NCI-H510A (cell line): ENCODE data around the gene CD7.
A peak's percentile ranks its signal among the peaks of the same experiment; 100 is the strongest.
"Not testable (repeated sequence)": the region's sequence is repeated elsewhere in the genome, so short reads cannot be mapped to it uniquely, and the experiment has no call there.

Source experiments
- DNase-seq: peaks from one replicate; lab custom pipeline; 2025; lab: John Stamatoyannopoulos, UW

CD7 gene

GRCh38 chr17:82317394-82318168 lies at the start of gene CD7:
CD7 (minus strand) TSS chr17:82317608; CDS start chr17:82317495, 113 bp downstream.
- no peak for DNase-seq

DNA sequence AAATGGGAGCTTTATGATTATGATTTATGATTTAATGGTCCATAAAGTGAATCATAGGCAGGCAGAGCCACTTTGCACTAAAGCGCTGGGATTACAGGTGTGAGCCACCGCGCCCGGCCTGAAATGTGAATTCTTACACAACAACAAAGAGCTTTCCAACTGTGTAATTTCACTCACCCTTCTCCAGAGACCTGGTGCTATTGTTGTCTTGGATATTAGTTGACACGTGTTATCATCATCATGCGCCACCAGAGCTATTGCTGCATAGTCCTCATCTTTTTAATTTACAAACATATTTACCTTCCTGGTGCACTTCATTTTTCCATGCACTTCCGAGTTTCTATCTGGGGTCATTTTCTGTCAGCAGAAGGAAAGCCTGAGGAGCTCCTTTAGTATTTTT lies 49.3 kb upstream of the CD7 start:
- DNase-seq = no peak

- DNase-seq = no peak
Measured at GRCh38 chr17:82365606-82366295, 48.3 kb upstream of the CD7 start.

- no peak for DNase-seq
Measured at GRCh38 chr17:82361885-82362633, 44.7 kb upstream of the CD7 start.

- not testable (repeated sequence) for DNase-seq
Measured at GRCh38 chr17:82359451-82360074, 42.2 kb upstream of the CD7 start.

- no peak for DNase-seq
Measured at GRCh38 chr17:82358465-82359350, 41.3 kb upstream of the CD7 start, which contains the start of gene TEX19. TEX19 (plus strand) TSS chr17:82359247; CDS start chr17:82362151, 2,904 bp downstream.

DNA sequence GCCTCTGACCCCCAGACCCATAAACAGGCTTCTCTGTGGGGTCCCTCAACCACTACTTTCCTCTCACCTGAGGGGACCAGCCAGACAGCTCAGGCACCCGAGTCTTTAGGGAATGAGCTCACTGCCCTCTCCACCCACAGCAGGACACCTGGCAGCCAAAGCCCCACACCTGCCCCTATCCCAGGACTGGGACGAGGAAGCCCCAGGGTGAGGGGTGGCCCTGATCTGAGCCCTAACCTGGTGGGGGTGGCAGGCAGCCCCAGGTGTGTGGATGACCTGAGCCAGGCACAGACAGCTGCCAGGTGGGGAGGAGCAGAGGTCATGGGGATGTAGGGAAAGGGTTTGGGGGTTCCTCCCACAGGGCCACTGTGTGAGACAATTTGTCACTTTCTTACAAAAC lies 40.0 kb upstream of the CD7 start:
- DNase-seq = no peak

- peak; percentile 67 for DNase-seq
Measured at GRCh38 chr17:82356845-82357355, 39.5 kb upstream of the CD7 start.

DNA sequence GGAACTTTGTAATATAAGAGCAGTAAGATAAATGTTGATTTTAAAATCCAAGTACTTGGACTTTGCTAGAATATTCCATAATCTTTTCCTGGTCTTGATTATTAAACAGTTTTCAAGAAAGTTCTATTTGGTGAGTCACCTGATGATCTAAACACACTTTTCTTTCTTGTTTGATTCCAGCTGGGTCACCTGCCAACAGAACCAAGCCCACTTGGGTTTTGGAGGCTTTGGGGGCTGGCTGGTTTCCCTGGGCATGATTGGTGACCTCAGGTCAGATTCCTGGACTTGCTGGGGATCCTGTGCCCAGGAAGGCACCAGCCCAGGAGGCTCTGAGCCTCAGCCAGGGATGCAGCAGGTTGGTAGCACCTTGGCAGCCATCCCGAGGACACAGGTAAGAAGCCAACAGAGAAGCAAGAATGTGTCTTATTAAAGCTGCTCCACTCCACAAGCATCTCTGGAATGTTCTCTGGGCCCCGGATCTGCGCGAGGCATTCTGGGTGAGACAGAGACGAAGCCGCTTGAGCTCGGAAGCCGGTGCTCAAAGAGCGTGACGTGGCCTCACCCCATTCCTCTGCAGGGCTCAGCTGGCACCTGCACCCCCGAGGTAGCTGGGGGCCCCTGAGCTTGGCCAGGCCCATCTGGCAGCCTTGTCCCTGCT lies 38.5 kb upstream of the CD7 start:
- no peak for DNase-seq

GRCh38 chr17:82354804-82355308 lies 37.4 kb upstream of the CD7 start:
- DNase-seq = no peak

- DNase-seq = no peak
Measured at GRCh38 chr17:82353484-82353883, 36.1 kb upstream of the CD7 start.

GRCh38 chr17:82351713-82352488 lies 34.5 kb upstream of the CD7 start:
- peak; percentile 71 for DNase-seq

- no peak for DNase-seq
Measured at GRCh38 chr17:82351254-82351712, 33.9 kb upstream of the CD7 start.

DNA sequence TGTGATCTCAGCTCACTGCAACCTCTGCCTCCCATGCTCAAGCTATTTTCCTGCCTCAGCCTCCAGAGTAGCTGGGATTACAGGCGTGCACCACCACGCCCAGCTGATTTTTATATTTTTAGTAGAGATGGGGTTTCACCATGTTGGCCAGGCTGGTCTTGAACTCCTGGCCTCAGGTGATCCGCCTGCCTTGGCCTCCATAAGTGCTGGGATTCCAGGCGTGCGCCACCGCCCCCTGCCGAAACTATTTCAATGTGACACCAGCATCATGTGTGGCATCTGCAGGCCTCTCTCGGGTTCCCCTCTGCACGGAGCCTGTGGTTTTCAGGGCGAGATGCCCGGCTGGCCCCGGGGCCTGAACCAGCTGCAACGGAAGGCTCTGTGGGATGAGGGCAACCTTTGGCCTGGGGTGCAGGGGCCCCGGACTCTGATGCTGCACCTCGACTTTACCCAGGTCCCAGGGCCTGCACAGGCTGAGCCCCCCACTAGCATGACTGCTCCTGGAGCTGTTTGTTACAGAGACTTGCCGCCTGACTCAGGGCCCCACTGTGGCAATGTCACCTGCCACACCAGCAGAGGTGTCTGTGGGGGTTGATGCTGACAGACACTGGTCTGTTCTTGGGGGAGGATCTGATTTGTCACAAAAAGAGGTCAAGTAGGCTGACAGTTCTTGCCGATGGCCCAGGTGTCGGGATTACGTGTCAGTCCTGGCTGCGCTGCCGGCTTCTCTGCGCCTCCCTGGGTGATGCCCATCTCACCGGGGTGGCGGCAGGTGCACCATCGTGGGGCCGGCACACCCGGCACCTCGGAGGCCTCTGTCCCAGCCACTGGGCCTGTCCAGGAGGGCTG lies 33.0 kb upstream of the CD7 start:
- DNase-seq = no peak

GRCh38 chr17:82349287-82349701 lies 31.9 kb upstream of the CD7 start:
- DNase-seq = no peak

DNA sequence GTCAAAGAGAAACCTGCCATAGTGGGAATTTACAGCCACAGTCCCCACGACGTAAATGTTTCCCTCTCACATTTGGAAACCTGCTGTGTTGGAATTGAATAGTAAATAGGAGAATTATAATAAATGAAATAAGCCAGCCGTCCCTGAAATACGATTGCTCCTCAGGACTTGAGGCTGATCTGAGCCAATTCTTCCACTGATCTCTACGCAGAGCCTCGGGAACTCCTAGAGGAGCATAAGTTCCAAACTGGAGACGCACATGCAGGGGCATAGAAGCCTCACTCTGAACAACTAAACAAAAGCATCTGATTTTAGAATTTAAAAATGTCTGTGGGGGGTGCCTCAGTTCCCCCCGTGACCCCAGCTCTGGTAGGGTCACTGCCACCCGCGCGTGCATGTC lies 31.5 kb upstream of the CD7 start:
- DNase-seq = no peak

DNA sequence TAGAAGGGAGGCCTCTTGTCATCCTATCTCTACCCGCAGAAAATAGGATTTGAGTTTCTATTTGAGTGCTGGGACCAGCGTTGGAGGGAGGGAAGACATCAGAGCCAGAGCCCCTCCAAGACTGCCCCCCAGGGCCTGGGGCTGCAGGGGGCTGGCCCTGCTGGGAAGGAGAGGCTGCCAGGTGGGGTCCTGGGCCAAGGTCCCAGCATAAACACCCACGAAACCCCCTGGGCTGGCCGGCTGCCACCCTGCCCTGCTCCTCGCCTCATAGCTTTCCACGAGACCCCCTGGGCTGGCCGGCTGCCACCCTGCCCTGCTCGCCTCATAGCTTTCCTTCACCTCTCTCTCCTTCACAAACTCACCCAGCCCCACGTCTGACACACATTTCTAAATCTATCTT lies 31.0 kb upstream of the CD7 start:
- DNase-seq = no peak

DNA sequence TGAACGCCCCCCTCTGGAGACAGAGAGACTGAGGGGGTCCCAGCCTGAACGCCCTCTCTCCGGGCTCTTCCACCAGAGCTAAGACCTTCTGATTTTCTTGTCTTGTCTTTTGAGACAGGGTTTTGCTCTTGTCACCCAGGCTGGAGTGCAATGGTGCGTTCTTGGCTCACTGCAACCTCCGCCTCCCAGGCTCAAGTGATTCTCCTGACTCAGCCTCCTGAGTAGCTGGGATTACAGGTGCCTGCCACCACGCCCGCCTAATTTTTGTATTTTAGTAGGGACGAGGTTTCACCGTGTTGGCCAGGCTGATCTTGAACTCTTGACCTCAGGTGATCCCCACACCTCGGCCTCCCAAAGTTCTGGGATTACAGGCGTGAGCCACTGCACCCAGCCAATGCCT lies 30.6 kb upstream of the CD7 start:
- not testable (repeated sequence) for DNase-seq
